Colonic mucosa (tissue), 4 donors: ENCODE measurements around the gene DDX31. TPM values are rescaled to one million over a fixed set of nuclear protein-coding genes. Genes with fewer than 3 reads are reported as not detected.

ENCODE experiments used
- DNase-seq: peaks from one replicate; pipeline ENCODE4 v3.0.0-alpha.2; 2020
- H3K27ac ChIP-seq: fragments of 200-600 bp; one replicate; pipeline ENCODE4 v1.8.0; 2021
- H3K27me3 ChIP-seq: fragments of 200-600 bp; one replicate; pipeline ENCODE4 v1.8.0; 2021
- H3K36me3 ChIP-seq: fragments of 200-600 bp; one replicate; pipeline ENCODE4 v1.8.0; 2021
- H3K4me1 ChIP-seq: fragments of 200-600 bp; one replicate; pipeline ENCODE4 v1.8.0; 2021; ENCODE audit warnings: mild to moderate bottlenecking
- H3K4me3 ChIP-seq: fragments of 200-600 bp; one replicate; pipeline ENCODE4 v1.8.0; 2021
- H3K9ac ChIP-seq, 2 donors: one replicate each; pipeline ENCODE4 v1.7.0; 2013; ENCODE audit warnings: control low read depth in 2 of 2, low read depth in 2 of 2, low read length in 2 of 2
- H3K9me3 ChIP-seq: fragments of 200-600 bp; one replicate; pipeline ENCODE4 v1.8.0; 2021
- intact Hi-C: fragments of 100-400 bp; cut with DNase I; formaldehyde crosslinking; loops from one replicate; pipeline ENCODE4 v1.14.1; 2022
- total RNA-seq, 2 donors: library from RNA; stranded (reverse); fragmentation: NEBNext Ultra II Directional in 1 of 2; extraction: Animal tissue kit (Norgen Biotek cat#: 25700) in 1 of 2; gene quantifications; one replicate each; pipeline ENCODE4 v1.2.1, GENCODE V29; 2021
- TF ChIP-seq, protein P1 (sequence below): fragments of 200-600 bp; IDR thresholded peaks from one replicate; pipeline ENCODE4 v1.8.0; 2022; ENCODE audit warnings: antibody characterized with exemption, mild to moderate bottlenecking
- donor health status: healthy.
- donor health status: DM: no; HTN: no; CAD: no.
- donor health status: DM: no; HTN: no; CAD: no.

The DDX31 gene
- total RNA-seq, 2 donors from 2014 or later, result 6.8 to 11.6 TPM

DNA sequence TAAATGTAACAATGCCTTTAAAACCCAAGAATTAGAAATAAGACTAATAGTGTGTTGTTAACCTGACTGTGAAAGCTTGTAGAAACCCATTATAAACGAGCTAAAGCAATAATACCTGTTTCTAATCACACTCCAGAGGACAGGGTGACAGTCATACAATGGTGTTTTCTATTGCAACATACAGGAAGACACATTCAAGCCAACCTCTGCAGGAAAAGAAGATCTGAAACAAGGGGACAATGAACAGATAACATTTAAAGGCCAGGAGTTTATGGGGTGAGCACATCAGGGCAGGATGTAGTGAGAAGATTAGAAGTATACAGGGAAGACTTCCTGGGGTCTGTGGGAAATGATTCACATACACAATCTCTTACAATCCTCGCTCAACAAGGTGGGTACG, 73.6 kb downstream of the DDX31 start:
- Histone ChIP-seq H3K27ac (no peak overlapping the region), H3K9me3 (no peaks in the 10 kb centered on the region), H3K4me1 (no peaks in the 10 kb centered on the region), H3K9ac (no peak overlapping the region), H3K27me3 (peaks cover 8% of the 10 kb centered on the region), H3K36me3 (no peaks in the 10 kb centered on the region), H3K4me3 (no peak overlapping the region)
- TF ChIP-seq, protein P1, sequence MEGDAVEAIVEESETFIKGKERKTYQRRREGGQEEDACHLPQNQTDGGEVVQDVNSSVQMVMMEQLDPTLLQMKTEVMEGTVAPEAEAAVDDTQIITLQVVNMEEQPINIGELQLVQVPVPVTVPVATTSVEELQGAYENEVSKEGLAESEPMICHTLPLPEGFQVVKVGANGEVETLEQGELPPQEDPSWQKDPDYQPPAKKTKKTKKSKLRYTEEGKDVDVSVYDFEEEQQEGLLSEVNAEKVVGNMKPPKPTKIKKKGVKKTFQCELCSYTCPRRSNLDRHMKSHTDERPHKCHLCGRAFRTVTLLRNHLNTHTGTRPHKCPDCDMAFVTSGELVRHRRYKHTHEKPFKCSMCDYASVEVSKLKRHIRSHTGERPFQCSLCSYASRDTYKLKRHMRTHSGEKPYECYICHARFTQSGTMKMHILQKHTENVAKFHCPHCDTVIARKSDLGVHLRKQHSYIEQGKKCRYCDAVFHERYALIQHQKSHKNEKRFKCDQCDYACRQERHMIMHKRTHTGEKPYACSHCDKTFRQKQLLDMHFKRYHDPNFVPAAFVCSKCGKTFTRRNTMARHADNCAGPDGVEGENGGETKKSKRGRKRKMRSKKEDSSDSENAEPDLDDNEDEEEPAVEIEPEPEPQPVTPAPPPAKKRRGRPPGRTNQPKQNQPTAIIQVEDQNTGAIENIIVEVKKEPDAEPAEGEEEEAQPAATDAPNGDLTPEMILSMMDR, result no peak
- intact Hi-C loops, result no loop called here
- DNase-seq, result no peak

GRCh38 chr9:132595319-132595718, 74.5 kb downstream of the DDX31 start:
- Histone ChIP-seq H3K9ac (no peak overlapping the region), H3K36me3 (no peaks in the 10 kb centered on the region), H3K9me3 (no peaks in the 10 kb centered on the region), H3K4me1 (no peaks in the 10 kb centered on the region), H3K27ac (no peak overlapping the region), H3K27me3 (peaks cover 16% of the 10 kb centered on the region), H3K4me3 (no peak overlapping the region)
- intact Hi-C loops, result no loop called here
- DNase-seq, result no peak
- TF ChIP-seq, protein P1, result no peak

DNA sequence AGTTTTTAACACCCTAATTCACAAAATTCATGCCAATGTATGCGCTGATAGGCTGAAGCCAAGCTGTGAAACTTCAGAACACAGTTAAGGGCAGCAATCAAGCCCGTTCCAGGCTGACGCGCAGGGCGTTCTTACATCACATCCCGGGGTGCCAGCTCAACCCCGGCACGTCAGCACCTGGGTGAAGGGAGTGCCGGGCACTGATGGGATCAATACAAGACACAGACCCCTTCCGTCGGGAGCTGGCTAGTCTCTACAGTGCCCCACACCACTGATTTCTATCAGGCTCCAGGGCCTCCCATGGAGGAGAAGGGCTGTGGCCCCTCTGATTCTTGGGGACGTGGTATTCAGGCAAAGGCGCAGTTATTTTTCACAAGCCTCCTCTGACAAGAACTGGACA, 75.4 kb downstream of the DDX31 start:
- H3K27me3 ChIP-seq, result peaks cover 25% of the 10 kb centered on the region
- no peaks in the 10 kb centered on the region for H3K4me1 ChIP-seq
- TF ChIP-seq, protein P1, result no peak
- H3K9ac ChIP-seq, result no peak overlapping the region
- H3K27ac ChIP-seq, result no peak overlapping the region
- no peaks in the 10 kb centered on the region for H3K9me3 ChIP-seq
- H3K36me3 ChIP-seq, result no peaks in the 10 kb centered on the region
- H3K4me3 ChIP-seq, result no peak overlapping the region
- DNase-seq, result no peak
- intact Hi-C loops, result no loop called here

GRCh38 chr9:132592451-132592850, 77.3 kb downstream of the DDX31 start:
- Histone ChIP-seq H3K4me1 (no peaks in the 10 kb centered on the region), H3K36me3 (no peaks in the 10 kb centered on the region), H3K27ac (no peak overlapping the region), H3K27me3 (peaks cover 45% of the 10 kb centered on the region), H3K4me3 (no peak overlapping the region), H3K9ac (no peak overlapping the region), H3K9me3 (no peaks in the 10 kb centered on the region)
- TF ChIP-seq, protein P1, result no peak
- no peak for DNase-seq
- intact Hi-C loops, result no loop called here

- H3K9me3 ChIP-seq, result no peaks in the 10 kb centered on the region
- TF ChIP-seq, protein P1, result no peak
- H3K4me1 ChIP-seq, result no peaks in the 10 kb centered on the region
- no peak for DNase-seq
- intact Hi-C loops, result no loop called here
- no peak overlapping the region for H3K4me3 ChIP-seq
- no peaks in the 10 kb centered on the region for H3K36me3 ChIP-seq
- H3K9ac ChIP-seq, result no peak overlapping the region
- peaks cover 51% of the 10 kb centered on the region for H3K27me3 ChIP-seq
- no peak overlapping the region for H3K27ac ChIP-seq
Measured at GRCh38 chr9:132591751-132592314, 78.0 kb downstream of the DDX31 start.
